PFSK-1 (cell line): Measurements from ENCODE around the gene FGGY.

Experiments used
- FOXP2 ChIP-seq: optimal IDR thresholded peaks from 2 replicates; pipeline ENCODE3; 2011; ENCODE audit warnings: borderline replicate concordance, control low read depth, inconsistent platforms; ENCODE audit not compliant: insufficient read depth; ENCODE audit errors: extremely low read length, extremely low read depth
- POLR2AphosphoS5 ChIP-seq: IDR thresholded peaks from 2 replicates; pipeline ENCODE4 v1.6.1; 2012; ENCODE audit warnings: low read depth, mild to moderate bottlenecking, control low read depth, low read length, moderate library complexity
- REST ChIP-seq, 2 experiments: IDR thresholded peaks; 2 replicates each; pipeline versions ENCODE4 v1.6.1 to v1.8.0; 2011 to 2012; ENCODE audit warnings: low read depth in 2 of 2, low read length in 2 of 2, control low read depth in 1 of 2, inconsistent platforms in 1 of 2, mild to moderate bottlenecking in 1 of 2, moderate library complexity in 1 of 2; ENCODE audit not compliant: insufficient read depth in 1 of 2
- SIN3A ChIP-seq: IDR thresholded peaks from 2 replicates; pipeline ENCODE4 v1.6.1; 2012; ENCODE audit warnings: mild to moderate bottlenecking, low read length, moderate library complexity, borderline replicate concordance; ENCODE audit not compliant: insufficient read depth
- TAF1 ChIP-seq: IDR thresholded peaks from 2 replicates; pipeline ENCODE4 v1.6.1; 2012; ENCODE audit warnings: low read length, control low read depth, borderline replicate concordance; ENCODE audit not compliant: insufficient read depth

FGGY gene

DNA sequence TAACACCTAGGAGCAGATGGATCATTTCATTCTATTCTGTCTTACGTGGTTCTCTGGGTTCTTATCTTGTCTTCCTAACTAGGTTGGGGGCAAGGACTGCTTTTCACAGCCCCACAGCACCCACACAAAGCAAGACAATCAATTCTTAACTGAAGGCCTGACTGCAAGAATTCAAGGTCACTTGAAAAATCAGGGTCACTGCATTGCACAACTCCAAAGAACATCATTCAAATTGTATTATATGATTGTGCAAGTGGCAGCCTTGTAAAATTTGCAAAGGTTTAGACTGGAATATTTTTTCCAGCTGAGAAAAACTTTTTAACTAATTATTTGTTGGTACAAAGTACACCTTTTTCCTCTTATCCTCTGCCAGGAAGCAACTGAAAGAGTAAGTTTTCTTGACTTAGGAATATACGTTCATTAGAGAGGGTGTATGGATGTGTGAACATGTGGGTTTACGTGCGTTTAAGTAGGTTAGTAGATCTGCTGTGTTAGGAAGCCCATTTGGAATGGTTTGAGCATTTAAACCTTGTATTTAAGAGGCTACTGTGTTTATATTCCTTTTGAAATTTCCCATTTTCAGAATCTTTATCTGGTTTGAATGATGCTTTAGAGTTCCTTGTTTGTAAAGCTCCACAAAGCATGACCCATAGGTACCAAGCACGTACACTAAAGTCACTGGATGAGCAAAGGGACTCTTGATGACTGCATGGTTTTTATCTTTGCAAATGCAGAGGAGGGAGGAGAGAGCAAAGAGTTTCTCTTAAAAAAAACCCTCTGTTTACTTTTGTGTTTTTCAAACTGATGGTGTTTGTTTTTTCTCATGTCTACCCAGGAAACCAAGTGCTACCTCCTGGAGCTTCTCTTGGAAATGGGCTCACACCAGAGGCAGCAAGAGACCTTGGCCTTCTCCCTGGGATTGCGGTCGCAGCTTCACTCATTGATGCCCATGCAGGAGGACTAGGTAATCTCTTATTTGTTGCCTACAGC lies 214.9 kb downstream of the FGGY start:
- TF ChIP-seq TAF1 (no peak), POLR2AphosphoS5 (no peak), FOXP2 (no peak), REST (IDR thresholded peaks at IDR 0.05; ENCODE audit: insufficient read depth in 1 of 2, low read depth in 2 of 2, low read length in 2 of 2) (no peak), SIN3A (no peak)

DNA sequence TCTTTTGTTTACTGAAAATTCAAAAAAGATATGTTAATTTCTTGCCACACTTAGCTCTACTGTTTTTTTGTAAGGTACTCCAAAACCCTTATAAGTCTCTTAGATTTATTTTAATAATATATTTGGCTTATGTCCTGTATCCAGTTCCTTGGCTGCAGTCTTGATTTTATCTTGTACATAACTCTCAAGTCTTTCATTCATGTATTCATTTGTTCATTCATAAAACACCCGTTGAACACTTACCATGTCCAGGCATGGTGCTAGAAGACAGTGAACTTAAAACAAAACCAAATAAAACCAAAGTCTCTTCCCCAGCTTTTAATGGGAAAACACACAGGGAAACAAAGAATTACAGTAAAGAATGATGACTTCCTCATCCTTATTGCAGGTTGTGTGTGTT lies 215.8 kb downstream of the FGGY start:
- no peak for TF ChIP-seq SIN3A
- TF ChIP-seq REST (IDR thresholded peaks at IDR 0.05; ENCODE audit: insufficient read depth in 1 of 2, low read depth in 2 of 2, low read length in 2 of 2), result no peak
- TF ChIP-seq FOXP2, result no peak
- TF ChIP-seq POLR2AphosphoS5, result no peak
- TF ChIP-seq TAF1, result no peak

- TF ChIP-seq FOXP2 (no peak), TAF1 (no peak), SIN3A (no peak), REST (IDR thresholded peaks at IDR 0.05; ENCODE audit: insufficient read depth in 1 of 2, low read depth in 2 of 2, low read length in 2 of 2) (no peak), POLR2AphosphoS5 (no peak)
Measured at GRCh38 chr1:59514061-59514909, 217.4 kb downstream of the FGGY start.

- TF ChIP-seq TAF1 (no peak), POLR2AphosphoS5 (no peak), REST (IDR thresholded peaks at IDR 0.05; ENCODE audit: insufficient read depth in 1 of 2, low read depth in 2 of 2, low read length in 2 of 2) (no peak), SIN3A (no peak), FOXP2 (no peak)
Measured at GRCh38 chr1:59516881-59517280, 220.0 kb downstream of the FGGY start.
